Endometrial microvascular endothelial cells (primary cell): ENCODE measurements around the gene HARBI1. TPM values are rescaled to one million over a fixed set of nuclear protein-coding genes. Genes with fewer than 3 reads are reported as not detected.

Source experiments
- in situ Hi-C: cut with HindIII; loops from 2 replicates; pipeline ENCODE4 v1.10.0; 2017; ENCODE audit warnings: low sequenced_read_pairs, low pct_unique_long_range_greater_than_20kb; ENCODE audit errors: inconsistent ontology term
- total RNA-seq: library from RNA; depleted of rRNA; stranded (reverse); fragments of >200 nt; gene quantifications from one replicate; pipeline ENCODE4 v1.2.3, GENCODE V29; 2015; ENCODE audit errors: inconsistent ontology term

Gene HARBI1
- total RNA-seq, 1 donor from 2014 or later = 3.4 TPM

- in situ Hi-C loops = no loop called here
These were observed 54.5 kb downstream of the HARBI1 start for GRCh38 chr11:46562527-46562926.

DNA sequence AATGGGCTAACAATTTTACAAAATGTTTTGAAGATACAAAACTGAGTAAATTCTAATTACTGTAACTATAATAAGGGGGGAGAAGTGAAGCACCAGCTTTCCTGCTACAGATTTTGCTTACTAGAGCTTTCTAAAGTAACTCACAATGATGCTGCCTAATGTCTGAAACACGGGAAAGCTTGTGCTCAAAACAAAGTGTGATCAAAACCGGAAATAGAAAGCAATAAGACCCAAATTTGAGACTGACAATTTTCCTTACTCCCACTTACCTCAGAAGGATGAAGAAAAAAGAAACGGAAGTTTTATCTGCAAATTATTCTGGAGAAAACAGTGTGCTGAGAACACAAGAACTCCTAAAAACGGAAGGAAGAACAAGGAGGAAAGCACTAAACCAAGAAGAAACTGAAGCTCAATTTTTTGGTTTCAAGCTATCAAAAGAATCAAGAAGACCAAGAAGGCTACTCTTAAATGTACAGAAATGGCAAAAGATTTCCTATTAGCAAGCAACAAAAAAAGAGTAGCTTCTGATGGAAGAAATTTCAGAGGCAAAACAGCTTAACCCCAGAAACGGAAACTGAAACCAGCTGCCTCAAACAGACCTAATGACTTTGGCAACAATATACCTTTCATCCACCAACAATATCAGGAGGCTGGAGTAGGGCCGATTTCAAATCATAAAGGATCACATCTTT is 56.6 kb downstream of the HARBI1 start:
- in situ Hi-C loops = no loop called here

DNA sequence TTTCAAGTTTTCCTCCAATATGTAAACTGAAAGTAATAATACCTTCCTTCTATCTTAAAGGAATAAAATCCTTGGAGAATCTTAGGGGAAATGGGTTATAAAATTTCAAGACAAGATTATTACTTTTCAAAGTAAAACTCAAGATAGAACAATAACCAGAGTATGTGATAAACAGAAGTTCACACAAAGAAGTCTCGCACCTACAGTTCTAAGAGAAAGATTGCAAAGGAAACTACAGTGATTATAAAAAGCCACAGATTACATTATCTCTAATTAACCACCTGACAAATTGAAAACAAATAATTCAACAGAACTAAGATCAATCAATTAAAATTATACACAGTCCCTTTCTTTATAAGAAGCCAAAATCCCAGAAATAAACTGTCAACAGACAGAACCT is 57.2 kb downstream of the HARBI1 start:
- in situ Hi-C loops = no loop called here

DNA sequence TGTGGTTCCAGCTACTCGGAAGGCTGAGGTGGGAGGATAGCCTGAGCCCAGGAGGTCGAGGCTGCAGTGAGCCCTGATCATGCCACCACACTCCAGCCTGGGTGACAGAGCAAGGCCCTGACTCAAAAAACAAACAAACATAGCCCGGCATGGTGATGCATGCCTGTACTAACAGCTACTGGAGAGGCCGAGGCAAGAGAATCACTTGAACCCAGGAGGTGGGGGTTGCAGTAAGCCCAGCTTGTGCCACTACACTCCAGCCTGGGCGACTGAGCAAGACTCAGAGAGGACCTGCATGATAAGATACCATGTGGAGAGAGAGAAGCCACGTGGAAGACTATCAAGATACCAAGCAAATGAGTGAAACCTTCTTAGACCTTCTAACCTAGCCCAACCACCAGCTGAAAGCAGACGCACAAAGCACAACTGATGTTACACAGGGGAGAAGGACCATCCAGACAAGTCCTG is 59.3 kb downstream of the HARBI1 start:
- in situ Hi-C loops = no loop called here

DNA sequence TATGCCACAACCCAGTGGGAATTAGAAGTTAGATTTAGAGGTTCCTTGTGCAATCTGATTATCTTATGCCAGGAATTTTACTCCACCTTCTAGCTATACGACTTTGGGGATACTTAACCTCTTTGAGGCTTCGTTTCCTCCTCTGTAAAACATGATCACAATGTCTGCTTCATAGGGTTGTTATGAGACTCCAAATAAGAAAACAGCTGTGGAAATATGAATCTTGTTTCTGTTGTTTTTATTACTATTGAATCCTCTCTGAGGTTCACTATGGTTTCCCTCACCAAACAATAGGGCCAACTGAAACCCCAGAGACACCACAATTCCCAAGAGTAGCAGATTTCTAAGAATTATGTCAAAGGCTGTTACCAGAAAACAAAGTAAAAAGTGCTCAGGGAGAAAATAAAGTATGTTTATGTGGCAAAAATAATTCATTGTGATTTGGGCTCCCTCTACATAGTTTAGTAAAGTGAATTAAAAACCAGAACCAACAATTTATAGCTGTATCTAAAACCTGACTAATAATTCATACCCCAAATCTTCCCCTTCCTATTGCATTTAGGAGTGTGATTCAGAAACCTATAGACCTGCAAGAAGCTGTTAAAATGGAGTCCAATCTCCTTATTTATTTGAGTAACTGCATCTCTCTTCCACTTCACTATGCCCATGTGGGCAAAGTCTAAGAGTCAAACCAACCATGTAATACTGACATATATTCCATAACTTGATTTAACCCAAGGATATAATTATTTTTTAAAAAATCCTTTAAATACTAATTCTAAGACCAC is 61.6 kb downstream of the HARBI1 start:
- in situ Hi-C loops = no loop called here

DNA sequence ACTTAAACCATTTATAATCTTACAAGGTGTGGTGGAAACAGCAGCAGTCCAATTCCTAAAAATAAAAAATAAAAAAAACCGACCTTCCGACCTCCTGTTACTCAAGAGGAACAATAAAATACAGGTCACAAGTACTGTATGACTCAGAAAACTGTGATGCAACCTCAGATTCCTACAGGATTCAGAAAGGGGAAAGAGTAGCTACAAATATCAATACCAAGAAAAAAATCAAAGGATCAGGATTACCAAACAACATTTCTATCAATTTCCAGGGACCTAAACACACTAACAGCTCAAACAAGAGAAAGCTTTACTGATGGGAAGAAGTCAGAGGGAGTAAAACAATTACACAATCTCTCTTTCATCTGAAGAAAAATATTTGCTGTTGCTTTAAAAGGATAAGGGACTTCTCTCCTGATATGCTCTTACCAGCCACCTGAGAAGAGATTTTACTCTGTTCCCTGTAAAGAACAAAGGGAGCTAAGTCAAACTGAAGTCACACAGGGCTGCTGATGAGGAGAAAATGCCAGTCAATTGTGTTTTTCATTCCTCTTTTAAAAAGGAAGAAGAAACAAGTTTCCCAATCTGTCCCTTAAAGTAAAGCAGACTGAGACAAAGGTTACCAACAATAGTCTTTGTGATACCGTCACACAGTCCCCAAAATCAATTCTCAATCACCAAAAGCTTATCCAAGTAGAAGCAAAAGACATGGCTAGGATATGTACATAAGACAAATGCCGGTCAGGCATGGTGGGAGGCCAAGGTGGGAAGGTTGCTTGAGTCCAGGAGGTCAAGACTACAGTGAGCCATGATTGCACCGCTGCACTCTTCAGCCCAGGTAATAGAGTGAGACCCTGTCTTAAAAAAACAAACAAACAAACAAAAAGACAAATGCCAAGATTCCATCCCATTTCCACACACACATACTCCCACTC is 62.5 kb downstream of the HARBI1 start:
- in situ Hi-C loops = no loop called here

- in situ Hi-C loops = no loop called here
These were observed 63.2 kb downstream of the HARBI1 start for GRCh38 chr11:46553814-46554212.

Other genes with a start within 250 kb of the HARBI1 start
- 93.8 TPM for gene MDK, start 235.6 kb downstream of the HARBI1 start, total RNA-seq
- gene CHRM4, start 225.5 kb downstream of the HARBI1 start, total RNA-seq = not detected
- 40.6 TPM for gene AMBRA1, start 23.2 kb downstream of the HARBI1 start, total RNA-seq
- gene ATG13, start 326 bp upstream of the HARBI1 start, total RNA-seq = 87.7 TPM
- 29.1 TPM for gene ARHGAP1, start 83.4 kb upstream of the HARBI1 start, total RNA-seq
- 18.0 TPM for gene ZNF408, start 83.8 kb upstream of the HARBI1 start, total RNA-seq
- not detected for gene F2, start 102.0 kb upstream of the HARBI1 start, total RNA-seq
- 68.5 TPM for gene CKAP5, start 229.1 kb upstream of the HARBI1 start, total RNA-seq